Activated T-cell treated with anti-CD3 and anti-CD28 coated beads, Interleukin-2, amount 50 U/mL, for 4 hours (primary cell): ENCODE data around the gene CCDC201. TPM values are rescaled to one million over a fixed set of nuclear protein-coding genes. Genes with fewer than 3 reads are reported as not detected.
"Not testable (repeated sequence)": the region's sequence is repeated elsewhere in the genome, so short reads cannot be mapped to it uniquely, and the experiment has no call there.

Experiments
- ATAC-seq, 2 donors: fragments of 200-7000 bp; cut with Tn5 transposase; one replicate each; pipeline ENCODE4 v1.10.0; 2021
- DNase-seq: peaks from one replicate; pipeline ENCODE4 v3.0.0-alpha.2; 2020
- H3K27me3 Mint-ChIP-seq: one replicate; pipeline ENCODE4 v1.8.0; 2021; ENCODE audit warnings: low read depth, mixed read lengths
- H3K36me3 Mint-ChIP-seq: one replicate; pipeline ENCODE4 v1.8.0; 2022; ENCODE audit warnings: mixed read lengths; ENCODE audit not compliant: insufficient read depth
- H3K4me1 Mint-ChIP-seq: one replicate; pipeline ENCODE4 v1.8.0; 2021; ENCODE audit warnings: low read depth, mixed read lengths
- H3K4me3 Mint-ChIP-seq: one replicate; pipeline ENCODE4 v1.8.0; 2021; ENCODE audit warnings: mild to moderate bottlenecking, moderate library complexity, mixed read lengths
- H3K9me3 Mint-ChIP-seq: one replicate; pipeline ENCODE4 v1.8.0; 2021; ENCODE audit warnings: mixed read lengths
- total RNA-seq, 3 donors: library from RNA; stranded (reverse); gene quantifications; one replicate each; pipeline ENCODE4 v1.2.1, GENCODE V29; 2021

CCDC201 gene
- total RNA-seq, 3 donors from 2014 or later: not detected

- no peaks in the 10 kb centered on the region for H3K4me1 Mint-ChIP-seq
- DNase-seq (no peak), ATAC-seq (no peak)
- H3K4me3 Mint-ChIP-seq: no peak overlapping the region
- H3K36me3 Mint-ChIP-seq: no peaks in the 10 kb centered on the region
- H3K9me3 Mint-ChIP-seq: peaks cover 5% of the 10 kb centered on the region
- H3K27me3 Mint-ChIP-seq: peaks cover 2% of the 10 kb centered on the region
Measured at GRCh38 chr7:45872116-45873034, 507 bp downstream of the CCDC201 start.

GRCh38 chr7:45869426-45869825 lies 3.5 kb downstream of the CCDC201 start:
- H3K4me1 Mint-ChIP-seq: no peaks in the 10 kb centered on the region
- DNase-seq: no peak
- no peak for ATAC-seq
- no peaks in the 10 kb centered on the region for H3K36me3 Mint-ChIP-seq
- no peaks in the 10 kb centered on the region for H3K9me3 Mint-ChIP-seq
- H3K4me3 Mint-ChIP-seq: no peak overlapping the region
- H3K27me3 Mint-ChIP-seq: peaks cover 2% of the 10 kb centered on the region

DNA sequence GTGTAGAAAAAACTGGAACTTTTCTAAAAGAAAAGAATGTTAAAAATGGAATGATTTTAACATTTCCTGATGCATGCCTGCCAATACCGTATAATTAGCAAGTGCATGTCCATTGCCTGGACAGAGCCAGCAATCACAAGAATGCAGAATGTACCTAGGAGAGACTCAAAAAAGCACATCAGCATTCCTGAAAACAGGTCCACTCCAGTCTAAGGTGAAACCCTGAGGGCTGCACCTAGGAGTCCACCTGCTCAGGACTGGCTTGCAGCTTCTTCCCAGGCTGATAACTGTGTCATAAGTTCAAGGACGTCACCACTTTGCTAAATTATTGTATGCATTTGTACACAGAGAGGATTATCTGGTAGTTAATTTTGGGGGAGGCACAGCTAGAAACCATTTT lies 5.4 kb downstream of the CCDC201 start:
- Mint-ChIP-seq H3K27me3 (peaks cover 10% of the 10 kb centered on the region), H3K9me3 (no peaks in the 10 kb centered on the region), H3K4me3 (no peak overlapping the region), H3K4me1 (no peaks in the 10 kb centered on the region), H3K36me3 (no peaks in the 10 kb centered on the region)
- DNase-seq: no peak
- ATAC-seq: no peak

- Mint-ChIP-seq H3K27me3 (peaks cover 15% of the 10 kb centered on the region), H3K4me3 (no peak overlapping the region), H3K36me3 (no peaks in the 10 kb centered on the region), H3K9me3 (no peaks in the 10 kb centered on the region), H3K4me1 (no peaks in the 10 kb centered on the region)
- no peak for ATAC-seq
- DNase-seq: no peak
Measured at GRCh38 chr7:45865594-45866410, 7.1 kb downstream of the CCDC201 start.

- Mint-ChIP-seq H3K27me3 (peaks cover 15% of the 10 kb centered on the region), H3K4me3 (no peak overlapping the region), H3K9me3 (no peaks in the 10 kb centered on the region), H3K36me3 (no peaks in the 10 kb centered on the region), H3K4me1 (no peaks in the 10 kb centered on the region)
- ATAC-seq (no peak), DNase-seq (no peak)
Measured at GRCh38 chr7:45863715-45864114, 9.2 kb downstream of the CCDC201 start.

DNA sequence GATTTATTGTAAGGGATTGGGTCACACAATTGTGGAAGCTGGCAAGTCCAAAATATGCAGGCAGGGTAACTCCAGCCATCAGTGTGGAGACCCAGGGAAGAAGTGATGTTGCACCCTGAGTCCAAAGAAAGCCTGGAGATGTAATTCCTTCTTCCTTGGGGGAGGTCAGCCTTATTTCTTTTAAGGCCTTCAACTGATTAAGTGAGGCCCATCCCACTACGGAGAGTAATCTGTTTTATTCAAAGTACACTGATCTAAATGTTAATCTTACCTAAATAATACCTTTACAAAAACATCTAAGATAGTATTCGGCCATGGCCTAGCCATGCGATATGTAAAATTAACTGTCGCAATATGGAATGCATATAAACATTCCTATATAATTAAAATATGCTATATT lies 16.0 kb downstream of the CCDC201 start:
- H3K27me3 Mint-ChIP-seq: peaks cover 11% of the 10 kb centered on the region
- not testable (repeated sequence) for H3K36me3 Mint-ChIP-seq, H3K9me3 Mint-ChIP-seq, H3K4me1 Mint-ChIP-seq, ATAC-seq, DNase-seq, H3K4me3 Mint-ChIP-seq

DNA sequence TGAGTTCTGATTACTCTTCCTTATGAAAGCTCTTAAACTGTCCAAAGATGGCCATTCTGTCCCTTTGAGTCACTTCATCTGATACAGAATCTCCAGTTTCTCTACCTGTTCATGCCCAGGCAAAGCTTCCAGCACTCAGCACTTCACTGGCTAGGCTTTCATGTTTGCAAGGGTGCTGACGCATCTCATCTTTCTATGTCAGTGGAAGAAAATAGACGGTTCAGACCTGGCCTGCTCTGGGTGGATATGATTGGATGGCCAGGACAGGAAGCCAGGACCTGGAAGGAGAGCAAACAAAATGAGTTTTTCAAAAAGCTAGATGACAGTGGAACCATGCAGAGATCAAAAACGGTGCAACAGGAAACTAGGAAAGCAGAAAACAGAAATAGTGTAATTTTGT lies 17.2 kb downstream of the CCDC201 start:
- H3K27me3 Mint-ChIP-seq, ATAC-seq, H3K36me3 Mint-ChIP-seq, H3K4me3 Mint-ChIP-seq, DNase-seq, H3K9me3 Mint-ChIP-seq, H3K4me1 Mint-ChIP-seq: not testable (repeated sequence)

- not testable (repeated sequence) for DNase-seq, H3K9me3 Mint-ChIP-seq, H3K36me3 Mint-ChIP-seq, H3K4me3 Mint-ChIP-seq, ATAC-seq, H3K27me3 Mint-ChIP-seq, H3K4me1 Mint-ChIP-seq
Measured at GRCh38 chr7:45853491-45853890, 19.4 kb downstream of the CCDC201 start.

DNA sequence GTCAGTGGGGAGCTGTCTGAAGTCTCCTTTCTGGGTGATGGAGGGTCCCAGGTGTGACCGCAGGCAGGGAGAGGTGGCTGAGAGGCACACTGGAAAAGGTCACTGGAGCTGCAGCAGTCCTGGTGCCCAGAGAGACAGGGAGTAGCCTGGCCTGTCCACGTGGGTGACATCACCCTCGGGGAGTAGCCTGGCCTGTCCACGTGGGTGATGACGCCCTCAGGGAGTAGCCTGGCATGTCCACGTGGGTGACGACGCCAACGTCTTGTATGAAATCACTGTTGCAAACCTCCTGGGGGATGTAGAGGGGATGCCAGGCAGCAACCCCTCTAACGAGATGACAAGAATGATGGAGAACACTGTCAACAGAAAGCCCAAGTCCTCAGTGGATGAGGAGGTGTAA lies 19.9 kb downstream of the CCDC201 start:
- not testable (repeated sequence) for H3K4me1 Mint-ChIP-seq, H3K27me3 Mint-ChIP-seq, ATAC-seq, DNase-seq, H3K36me3 Mint-ChIP-seq, H3K4me3 Mint-ChIP-seq, H3K9me3 Mint-ChIP-seq

- H3K4me3 Mint-ChIP-seq, H3K36me3 Mint-ChIP-seq, ATAC-seq, H3K9me3 Mint-ChIP-seq, H3K4me1 Mint-ChIP-seq, H3K27me3 Mint-ChIP-seq, DNase-seq: not testable (repeated sequence)
Measured at GRCh38 chr7:45848734-45849133, 24.1 kb downstream of the CCDC201 start.

DNA sequence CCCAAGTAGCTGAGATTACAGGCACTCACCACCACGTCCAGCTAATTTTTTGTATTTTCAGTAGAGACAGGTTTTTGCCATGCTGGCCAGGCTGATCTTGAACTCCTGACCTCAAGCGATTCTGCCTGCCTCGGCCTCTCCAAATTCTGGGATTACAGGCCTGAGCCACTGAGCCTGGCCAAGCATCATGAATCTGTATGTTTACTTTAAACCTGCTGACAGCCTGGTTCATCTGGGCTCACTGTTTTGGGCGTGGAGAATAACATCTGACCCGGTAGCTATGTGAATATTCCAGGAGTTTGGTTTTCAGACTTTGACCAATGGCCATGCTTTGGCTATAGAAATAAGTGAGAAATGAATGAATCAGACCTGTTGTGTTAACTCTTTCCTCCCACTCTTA lies 26.3 kb downstream of the CCDC201 start:
- not testable (repeated sequence) for H3K4me3 Mint-ChIP-seq, H3K4me1 Mint-ChIP-seq, H3K9me3 Mint-ChIP-seq, H3K27me3 Mint-ChIP-seq, DNase-seq, ATAC-seq, H3K36me3 Mint-ChIP-seq

GRCh38 chr7:45841926-45842717 lies 30.8 kb downstream of the CCDC201 start:
- H3K9me3 Mint-ChIP-seq, H3K4me1 Mint-ChIP-seq, ATAC-seq, H3K4me3 Mint-ChIP-seq, H3K27me3 Mint-ChIP-seq, H3K36me3 Mint-ChIP-seq, DNase-seq: not testable (repeated sequence)

- H3K4me3 Mint-ChIP-seq, H3K9me3 Mint-ChIP-seq, ATAC-seq, H3K4me1 Mint-ChIP-seq, DNase-seq, H3K27me3 Mint-ChIP-seq, H3K36me3 Mint-ChIP-seq: not testable (repeated sequence)
Measured at GRCh38 chr7:45838852-45839251, 34.0 kb downstream of the CCDC201 start.

- H3K9me3 Mint-ChIP-seq, H3K36me3 Mint-ChIP-seq, H3K27me3 Mint-ChIP-seq, H3K4me3 Mint-ChIP-seq, H3K4me1 Mint-ChIP-seq, DNase-seq, ATAC-seq: not testable (repeated sequence)
Measured at GRCh38 chr7:45832433-45833177, 40.3 kb downstream of the CCDC201 start.
